Neural progenitor cell (in vitro differentiated cells): ENCODE results near the gene LMAN2. TPM values are rescaled to one million over a fixed set of nuclear protein-coding genes. Genes with fewer than 3 reads are reported as not detected.

ENCODE experiments used
- DNase-seq: peaks from one replicate; pipeline ENCODE4 v3.0.0-alpha.2; 2016; ENCODE audit warnings: low spot score
- H2AFZ ChIP-seq: fragments of 200-600 bp; sonication (generic); replicated peaks from 2 replicates; pipeline ENCODE4 v1.6.1; 2016; ENCODE audit warnings: antibody characterized with exemption
- H3F3A ChIP-seq: fragments of 200-600 bp; sonication (generic); 2 replicates; pipeline ENCODE4 v1.6.1; 2016; ENCODE audit warnings: antibody characterized with exemption, low read depth
- H3K27ac ChIP-seq: fragments of 200-600 bp; sonication (generic); 2 replicates; pipeline ENCODE4 v1.5.1; 2016; ENCODE audit warnings: mild to moderate bottlenecking
- H3K27me3 ChIP-seq: fragments of 200-600 bp; sonication (generic); 2 replicates; pipeline ENCODE4 v1.6.1; 2016; ENCODE audit warnings: mild to moderate bottlenecking, moderate library complexity
- H3K36me3 ChIP-seq: fragments of 200-600 bp; sonication (generic); 2 replicates; pipeline ENCODE4 v1.5.1; 2016
- H3K4me1 ChIP-seq: fragments of 200-600 bp; sonication (generic); 2 replicates; pipeline ENCODE4 v1.6.1; 2016; ENCODE audit warnings: mixed run types
- H3K4me2 ChIP-seq: fragments of 200-600 bp; sonication (generic); 2 replicates; pipeline ENCODE4 v1.6.1; 2016
- H3K4me3 ChIP-seq: fragments of 200-600 bp; sonication (generic); 2 replicates; pipeline ENCODE4 v1.5.1; 2016
- H3K79me2 ChIP-seq: fragments of 200-600 bp; sonication (generic); 2 replicates; pipeline ENCODE4 v1.6.1; 2016; ENCODE audit warnings: low read depth
- H3K9ac ChIP-seq: fragments of 200-600 bp; sonication (generic); 2 replicates; pipeline ENCODE4 v1.6.1; 2016
- H3K9me3 ChIP-seq: fragments of 200-600 bp; sonication (generic); 2 replicates; pipeline ENCODE4 v1.5.1; 2016; ENCODE audit warnings: low read depth
- H4K20me1 ChIP-seq: fragments of 200-600 bp; sonication (generic); 2 replicates; pipeline ENCODE4 v1.6.1; 2016; ENCODE audit warnings: low read depth
- H3K27ac Mint-ChIP-seq: 3 replicates; pipeline ENCODE4 v1.8.0; 2021; ENCODE audit warnings: mixed read lengths
- H3K27me3 Mint-ChIP-seq: 2 replicates; pipeline ENCODE4 v1.8.0; 2022; ENCODE audit warnings: low read depth, mild to moderate bottlenecking, inconsistent platforms, moderate library complexity, mixed read lengths; ENCODE audit not compliant: insufficient read depth
- H3K36me3 Mint-ChIP-seq: 3 replicates; pipeline ENCODE4 v1.8.0; 2021; ENCODE audit warnings: mixed read lengths
- H3K4me1 Mint-ChIP-seq: 3 replicates; pipeline ENCODE4 v1.8.0; 2021; ENCODE audit warnings: mixed read lengths
- H3K4me3 Mint-ChIP-seq: 3 replicates; pipeline ENCODE4 v1.8.0; 2021; ENCODE audit warnings: mild to moderate bottlenecking, moderate library complexity, mixed read lengths
- H3K9me3 Mint-ChIP-seq: 3 replicates; pipeline ENCODE4 v1.8.0; 2020; ENCODE audit warnings: mixed read lengths
- CTCF ChIP-seq: fragments of 200-600 bp; sonication (generic); IDR thresholded peaks from 2 replicates; pipeline ENCODE4 v1.5.1; 2017; ENCODE audit warnings: antibody characterized with exemption, mild to moderate bottlenecking
- EZH2 ChIP-seq: fragments of 200-600 bp; sonication (generic); IDR thresholded peaks from 2 replicates; pipeline ENCODE4 v1.6.1; 2017; ENCODE audit warnings: antibody characterized with exemption, mild to moderate bottlenecking, moderate library complexity
- EZH2phosphoT487 ChIP-seq: fragments of 200-600 bp; sonication (generic); IDR thresholded peaks from 2 replicates; pipeline ENCODE4 v1.6.1; 2017; ENCODE audit warnings: antibody characterized with exemption
- total RNA-seq: library from RNA; depleted of rRNA; stranded (reverse); fragments of >200 nt; gene quantifications from 2 replicates; pipeline ENCODE4 v1.2.3, GENCODE V29; 2015; ENCODE audit warnings: low replicate concordance

The LMAN2 gene
- total RNA-seq, 1 donor from 2014 or later = 96.5 TPM

DNA sequence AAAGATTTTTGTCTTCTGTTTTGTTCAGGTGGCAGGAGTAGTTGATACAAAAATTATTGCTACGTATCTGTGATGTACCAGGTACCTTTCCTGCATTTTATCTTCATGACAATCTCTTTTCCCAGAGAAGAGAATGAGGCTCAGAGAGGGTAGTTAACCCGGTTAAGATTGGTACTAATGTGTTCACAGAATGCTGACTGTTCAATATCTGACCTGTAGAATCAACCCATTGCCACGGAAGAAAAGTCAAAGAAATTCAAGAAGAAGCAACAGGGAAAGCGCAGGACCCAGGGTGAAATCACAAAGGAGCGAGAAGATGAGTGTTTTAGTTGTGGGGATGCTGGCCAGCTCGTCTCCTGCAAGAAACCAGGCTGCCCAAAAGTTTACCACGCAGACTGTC, 59.7 kb downstream of the LMAN2 start:
- no peaks in the 10 kb centered on the region for H3K4me1 ChIP-seq
- peaks cover 22% of the 10 kb centered on the region for H3K36me3 ChIP-seq
- Mint-ChIP-seq H3K4me1 (no peaks in the 10 kb centered on the region), H3K27me3 (peaks cover 3% of the 10 kb centered on the region), H3K9me3 (no peaks in the 10 kb centered on the region), H3K27ac (no peak overlapping the region), H3K4me3 (no peak overlapping the region), H3K36me3 (peaks cover 28% of the 10 kb centered on the region)
- no peak overlapping the region for H3K4me2 ChIP-seq
- no peak overlapping the region for H3K4me3 ChIP-seq
- no peak for TF ChIP-seq EZH2phosphoT487
- peaks cover 17% of the 10 kb centered on the region for H4K20me1 ChIP-seq
- no peak overlapping the region for H2AFZ ChIP-seq
- peaks cover 11% of the 10 kb centered on the region for H3F3A ChIP-seq
- H3K79me2 ChIP-seq = no peaks in the 10 kb centered on the region
- no peak for DNase-seq
- no peaks in the 10 kb centered on the region for H3K9me3 ChIP-seq
- H3K27ac ChIP-seq = no peak overlapping the region
- H3K27me3 ChIP-seq = no peaks in the 10 kb centered on the region
- H3K9ac ChIP-seq = no peak overlapping the region

GRCh38 chr5:177290816-177291596, 60.5 kb downstream of the LMAN2 start:
- no peaks in the 10 kb centered on the region for H3K27me3 ChIP-seq
- no peak overlapping the region for H2AFZ ChIP-seq
- TF ChIP-seq EZH2 (no peak), EZH2phosphoT487 (no peak), CTCF (no peak)
- peaks cover 7% of the 10 kb centered on the region for H3F3A ChIP-seq
- H3K4me2 ChIP-seq = no peak overlapping the region
- H3K9ac ChIP-seq = no peak overlapping the region
- no peak overlapping the region for H3K4me3 Mint-ChIP-seq
- peaks cover 3% of the 10 kb centered on the region for H3K27me3 Mint-ChIP-seq
- H3K4me1 Mint-ChIP-seq = no peaks in the 10 kb centered on the region
- DNase-seq = no peak
- peaks cover 22% of the 10 kb centered on the region for H3K36me3 ChIP-seq
- H3K9me3 Mint-ChIP-seq = no peaks in the 10 kb centered on the region
- peaks cover 28% of the 10 kb centered on the region for H3K36me3 Mint-ChIP-seq
- no peak overlapping the region for H3K4me3 ChIP-seq
- no peak overlapping the region for H3K27ac ChIP-seq
- no peak overlapping the region for H3K27ac Mint-ChIP-seq
- no peaks in the 10 kb centered on the region for H3K79me2 ChIP-seq
- no peaks in the 10 kb centered on the region for H3K4me1 ChIP-seq
- H3K9me3 ChIP-seq = no peaks in the 10 kb centered on the region
- H4K20me1 ChIP-seq = peaks cover 12% of the 10 kb centered on the region

DNA sequence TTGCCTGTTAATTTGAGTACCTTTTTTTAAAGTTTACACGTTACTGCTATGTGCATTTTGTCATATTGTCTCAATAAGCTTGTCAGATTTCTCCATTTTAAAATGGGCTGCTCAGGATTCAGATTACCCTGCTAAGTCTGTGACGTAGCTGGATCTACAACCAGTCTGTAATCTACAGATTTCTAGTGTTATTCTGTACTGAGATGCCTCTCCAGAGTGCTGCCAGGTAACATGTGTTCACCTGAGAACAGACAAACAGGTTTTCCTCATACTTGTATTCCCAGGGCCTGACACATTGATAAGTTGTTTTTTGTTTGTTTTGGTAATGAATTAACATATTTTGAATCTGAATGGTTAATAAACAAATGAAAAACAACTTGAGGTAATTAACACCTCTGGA, 63.3 kb downstream of the LMAN2 start:
- no peaks in the 10 kb centered on the region for H3K9me3 ChIP-seq
- H4K20me1 ChIP-seq = peaks cover 10% of the 10 kb centered on the region
- H2AFZ ChIP-seq = no peak overlapping the region
- peaks cover 20% of the 10 kb centered on the region for H3F3A ChIP-seq
- H3K36me3 ChIP-seq = peaks cover 35% of the 10 kb centered on the region
- no peaks in the 10 kb centered on the region for H3K27me3 Mint-ChIP-seq
- no peak overlapping the region for H3K4me2 ChIP-seq
- H3K27ac Mint-ChIP-seq = no peak overlapping the region
- H3K27me3 ChIP-seq = no peaks in the 10 kb centered on the region
- no peaks in the 10 kb centered on the region for H3K9me3 Mint-ChIP-seq
- DNase-seq = no peak
- no peak overlapping the region for H3K4me3 ChIP-seq
- H3K9ac ChIP-seq = no peak overlapping the region
- no peaks in the 10 kb centered on the region for H3K79me2 ChIP-seq
- H3K4me3 Mint-ChIP-seq = no peak overlapping the region
- H3K4me1 ChIP-seq = no peaks in the 10 kb centered on the region
- no peak overlapping the region for H3K27ac ChIP-seq
- no peaks in the 10 kb centered on the region for H3K4me1 Mint-ChIP-seq
- TF ChIP-seq EZH2phosphoT487 (no peak), CTCF (no peak), EZH2 (no peak)
- H3K36me3 Mint-ChIP-seq = peaks cover 29% of the 10 kb centered on the region

Other genes with a start within 250 kb of the LMAN2 start
- gene NSD1, start 217.9 kb downstream of the LMAN2 start, total RNA-seq = 61.3 and 114 TPM in 2 replicates
- gene RAB24, start 47.9 kb downstream of the LMAN2 start, total RNA-seq = 4.3 and 15.1 TPM in 2 replicates
- gene PRELID1, start 47.9 kb downstream of the LMAN2 start, total RNA-seq = 133 and 206 TPM in 2 replicates
- 31.1 and 65.4 TPM in 2 replicates for gene MXD3, start 39.8 kb downstream of the LMAN2 start, total RNA-seq
- gene RGS14, start 6.3 kb upstream of the LMAN2 start, total RNA-seq = 3.2 and 19.0 TPM in 2 replicates
- not detected in 2 replicates for gene SLC34A1, start 32.8 kb upstream of the LMAN2 start, total RNA-seq
- gene PFN3, start 49.0 kb upstream of the LMAN2 start, total RNA-seq = not detected in 2 replicates
- 2.0 TPM in 1 of 2 replicates, not detected in the other for gene F12, start 57.9 kb upstream of the LMAN2 start, total RNA-seq
- gene GRK6, start 75.0 kb upstream of the LMAN2 start, total RNA-seq = 24.0 and 50.6 TPM in 2 replicates
- gene PRR7, start 95.1 kb upstream of the LMAN2 start, total RNA-seq = 4.5 and 31.7 TPM in 2 replicates
- 113 and 338 TPM in 2 replicates for gene DBN1, start 122.0 kb upstream of the LMAN2 start, total RNA-seq
- gene PDLIM7, start 145.9 kb upstream of the LMAN2 start, total RNA-seq = 38.7 and 208 TPM in 2 replicates
- gene DOK3, start 158.2 kb upstream of the LMAN2 start, total RNA-seq = 0.54 and 0.93 TPM in 2 replicates
- 60.7 and 118 TPM in 2 replicates for gene DDX41, start 165.3 kb upstream of the LMAN2 start, total RNA-seq
- gene FAM193B, start 202.9 kb upstream of the LMAN2 start, total RNA-seq = 42.5 and 78.5 TPM in 2 replicates
- gene TMED9, start 240.5 kb upstream of the LMAN2 start, total RNA-seq = 30.9 and 49.0 TPM in 2 replicates
- gene B4GALT7, start 248.5 kb upstream of the LMAN2 start, total RNA-seq = 11.6 and 23.1 TPM in 2 replicates